ENCODE measurements around the gene TSN.

GRCh38 chr2:121803503-121803902 lies 48.1 kb downstream of the TSN start:
- TF ChIP-seq, protein P1, sequence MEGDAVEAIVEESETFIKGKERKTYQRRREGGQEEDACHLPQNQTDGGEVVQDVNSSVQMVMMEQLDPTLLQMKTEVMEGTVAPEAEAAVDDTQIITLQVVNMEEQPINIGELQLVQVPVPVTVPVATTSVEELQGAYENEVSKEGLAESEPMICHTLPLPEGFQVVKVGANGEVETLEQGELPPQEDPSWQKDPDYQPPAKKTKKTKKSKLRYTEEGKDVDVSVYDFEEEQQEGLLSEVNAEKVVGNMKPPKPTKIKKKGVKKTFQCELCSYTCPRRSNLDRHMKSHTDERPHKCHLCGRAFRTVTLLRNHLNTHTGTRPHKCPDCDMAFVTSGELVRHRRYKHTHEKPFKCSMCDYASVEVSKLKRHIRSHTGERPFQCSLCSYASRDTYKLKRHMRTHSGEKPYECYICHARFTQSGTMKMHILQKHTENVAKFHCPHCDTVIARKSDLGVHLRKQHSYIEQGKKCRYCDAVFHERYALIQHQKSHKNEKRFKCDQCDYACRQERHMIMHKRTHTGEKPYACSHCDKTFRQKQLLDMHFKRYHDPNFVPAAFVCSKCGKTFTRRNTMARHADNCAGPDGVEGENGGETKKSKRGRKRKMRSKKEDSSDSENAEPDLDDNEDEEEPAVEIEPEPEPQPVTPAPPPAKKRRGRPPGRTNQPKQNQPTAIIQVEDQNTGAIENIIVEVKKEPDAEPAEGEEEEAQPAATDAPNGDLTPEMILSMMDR (IDR thresholded peaks at IDR 0.05; ENCODE audit: poor library complexity, severe bottlenecking), result no peak
- no peak for TF ChIP-seq EZH2 (IDR thresholded peaks at IDR 0.05; ENCODE audit: borderline replicate concordance, insufficient read depth, low read length, poor library complexity, severe bottlenecking)
- no peak for TF ChIP-seq POLR2AphosphoS5 (IDR thresholded peaks at IDR 0.05)
- no peak for TF ChIP-seq TAF1 (IDR thresholded peaks at IDR 0.05; ENCODE audit: low read depth)
